GM19468 (cell line): Measurements from ENCODE around the gene OR5T1.

Experiments
- ATAC-seq: cut with Tn5 transposase; IDR thresholded peaks from one replicate; pipeline ENCODE4 v1.9.1; 2021; ENCODE audit warnings: mild to moderate bottlenecking, moderate library complexity, moderate number of reproducible peaks; ENCODE audit not compliant: unreplicated experiment; ENCODE audit errors: extremely low read depth

Gene OR5T1

DNA sequence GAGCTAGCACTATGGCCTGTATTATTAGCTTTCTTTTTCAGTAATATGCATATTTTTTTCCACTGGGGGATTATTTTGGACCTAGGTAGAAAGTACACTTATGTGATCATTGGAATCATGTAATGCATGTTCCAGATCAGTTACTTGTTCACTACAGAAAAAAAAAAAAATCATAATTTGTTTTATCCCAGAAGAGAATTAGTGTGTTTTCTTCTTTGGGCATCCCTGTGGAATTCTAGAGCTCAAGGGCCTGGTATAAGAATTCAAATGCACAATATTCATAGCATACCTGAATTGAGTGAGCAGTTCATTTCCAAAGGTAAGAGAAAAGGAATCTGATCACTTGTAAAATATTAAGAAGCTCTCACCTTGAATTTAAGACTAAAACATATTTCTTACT lies at the start of gene OR5T1:
TSS of gene OR5T1 (plus strand) at position 301 of the 400 bp plus-strand sequence. CDS start 1,485 bp downstream, outside the sequence.
- no peak for ATAC-seq

GRCh38 chr11:56234155-56234554 lies 39.8 kb upstream of the OR5T1 start, which contains the start of gene OR5T2:
TSS of gene OR5T2 (minus strand) at chr11:56234255. CDS start at chr11:56233062, 1,193 bp downstream.
- ATAC-seq: no peak

GRCh38 chr11:56251954-56252353 lies 22.0 kb upstream of the OR5T1 start, which contains the start of gene OR5T3:
TSS of gene OR5T3 (plus strand) at chr11:56252254. CDS start at chr11:56252254, 0 bp downstream.
- ATAC-seq: no peak

- ATAC-seq: no peak
These were observed 2.9 kb upstream of the OR5T1 start for GRCh38 chr11:56271092-56271491.

GRCh38 chr11:56292154-56292553 lies 18.2 kb downstream of the OR5T1 start, which contains the start of gene OR8H1:
TSS of gene OR8H1 (minus strand) at chr11:56292254. CDS start at chr11:56291062, 1,192 bp downstream.
- ATAC-seq: no peak

- no peak for ATAC-seq
These were observed 22.9 kb downstream of the OR5T1 start for GRCh38 chr11:56296898-56297297.

DNA sequence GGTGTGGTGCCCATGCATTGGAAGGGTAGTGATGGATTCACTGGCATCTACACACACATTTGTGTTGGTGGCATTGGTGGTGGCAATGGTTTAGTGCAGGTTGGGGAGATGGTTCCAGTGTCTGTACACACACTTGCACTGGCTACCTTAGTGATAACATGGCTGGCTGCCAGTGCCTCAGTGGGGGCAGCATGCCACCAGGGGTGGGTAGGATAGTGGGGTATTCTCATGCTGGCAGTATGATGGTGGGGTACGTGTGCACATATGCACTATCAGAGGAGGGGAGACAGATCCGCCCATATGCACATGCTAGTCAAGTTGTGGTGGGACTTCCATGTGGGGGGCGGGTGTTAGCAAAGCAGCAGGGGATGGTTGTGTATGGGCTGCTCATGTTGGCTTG lies 33.9 kb downstream of the OR5T1 start:
- no peak for ATAC-seq

DNA sequence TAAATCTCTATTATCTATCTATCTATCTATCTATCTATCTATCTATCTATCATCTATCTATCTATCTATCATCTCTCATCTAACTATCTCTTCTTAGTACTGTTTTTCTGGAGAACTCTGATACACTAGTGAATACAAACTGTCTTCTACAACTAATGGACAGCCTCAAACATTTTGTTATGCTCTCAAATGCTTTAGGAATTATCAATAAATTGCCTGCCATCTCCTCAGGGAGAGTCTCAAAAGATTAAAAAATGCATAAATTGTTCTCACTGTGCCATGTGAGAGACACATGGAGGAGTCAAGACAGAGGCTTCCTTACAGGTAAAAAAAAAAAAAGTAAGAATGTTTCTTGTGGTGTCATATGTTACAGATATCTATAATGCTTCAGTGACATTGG lies 40.9 kb downstream of the OR5T1 start, which contains the start of gene OR8K3:
TSS of gene OR8K3 (plus strand) at position 301 of the 400 bp plus-strand sequence. CDS start 3,163 bp downstream, outside the sequence.
- ATAC-seq: no peak
